SKM-1 treated with dmso at 0.1 percent for 144 hours (cell line): ENCODE results near the gene RHBDL1.
A peak's percentile ranks its signal among the peaks of the same experiment; 100 is the strongest.

ENCODE experiments used
- DNase-seq: peaks from one replicate; lab custom pipeline; 2025; ENCODE audit not compliant: unreplicated experiment; lab: John Stamatoyannopoulos, UW

The RHBDL1 gene

GRCh38 chr16:672371-672770, 3.1 kb upstream of the RHBDL1 start:
- DNase-seq, result no peak

GRCh38 chr16:672851-673250, 2.6 kb upstream of the RHBDL1 start:
- DNase-seq, result no peak

- no peak for DNase-seq
Observed at GRCh38 chr16:673399-673991, 2.0 kb upstream of the RHBDL1 start.

DNA sequence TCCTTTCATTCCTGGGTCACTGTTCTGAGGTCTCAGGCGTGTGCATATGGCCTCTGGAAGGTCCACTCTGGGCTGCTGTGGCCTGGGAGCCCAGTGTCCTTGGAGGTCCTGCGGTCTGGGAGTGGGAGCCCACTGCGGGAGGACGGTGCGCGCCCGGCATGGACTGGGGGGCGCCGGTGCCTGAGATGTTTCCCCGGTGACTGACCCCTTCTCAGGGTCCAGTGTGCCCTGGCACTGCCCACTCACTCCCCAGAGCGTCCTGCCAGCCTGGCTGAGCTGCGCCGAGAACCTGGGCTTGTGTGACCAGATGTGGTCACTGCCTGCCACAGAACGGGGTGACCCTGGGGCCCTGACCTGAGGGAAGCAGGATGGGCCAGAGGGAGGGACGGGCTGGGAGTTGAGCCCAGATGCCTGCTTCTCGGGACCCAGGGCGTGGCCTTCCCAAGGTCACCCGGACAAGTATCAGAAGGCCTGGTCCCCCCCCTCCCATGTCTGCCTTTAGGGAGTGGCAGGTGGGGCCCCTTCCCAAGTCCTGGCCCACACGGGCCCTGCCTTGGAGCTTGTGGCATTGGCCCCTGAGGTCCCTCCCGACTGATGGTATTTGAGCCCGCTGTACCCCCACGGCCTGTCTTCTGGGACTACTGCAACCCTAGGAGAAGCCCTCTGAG, 1.1 kb upstream of the RHBDL1 start:
- DNase-seq, result no peak

- DNase-seq, result no peak
Observed at GRCh38 chr16:675884-676564, 553 bp downstream of the RHBDL1 start.

GRCh38 chr16:676565-676902, 1.1 kb downstream of the RHBDL1 start:
- DNase-seq, result no peak

DNA sequence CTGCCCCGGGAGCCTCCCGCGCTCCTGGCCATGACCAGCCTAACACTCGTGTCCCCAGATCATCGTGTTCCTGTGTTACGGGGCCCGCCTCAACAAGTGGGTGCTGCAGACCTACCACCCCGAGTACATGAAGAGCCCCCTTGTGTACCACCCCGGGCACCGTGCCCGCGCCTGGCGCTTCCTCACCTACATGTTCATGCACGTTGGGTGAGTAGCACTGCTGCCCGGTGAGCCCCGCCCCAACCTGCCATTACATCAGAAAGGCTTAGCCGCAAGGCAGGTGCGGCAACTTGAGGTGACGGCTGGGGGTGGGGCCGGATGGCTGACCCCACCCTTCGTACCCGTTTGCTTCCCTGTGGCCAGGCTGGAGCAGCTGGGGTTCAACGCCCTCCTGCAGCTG, 1.4 kb downstream of the RHBDL1 start:
- DNase-seq, result no peak

GRCh38 chr16:677316-678190, 2.1 kb downstream of the RHBDL1 start:
- no peak for DNase-seq

- no peak for DNase-seq
Observed at GRCh38 chr16:678209-678857, 2.9 kb downstream of the RHBDL1 start.

- no peak for DNase-seq
Observed at GRCh38 chr16:678858-679813, 3.7 kb downstream of the RHBDL1 start.

DNA sequence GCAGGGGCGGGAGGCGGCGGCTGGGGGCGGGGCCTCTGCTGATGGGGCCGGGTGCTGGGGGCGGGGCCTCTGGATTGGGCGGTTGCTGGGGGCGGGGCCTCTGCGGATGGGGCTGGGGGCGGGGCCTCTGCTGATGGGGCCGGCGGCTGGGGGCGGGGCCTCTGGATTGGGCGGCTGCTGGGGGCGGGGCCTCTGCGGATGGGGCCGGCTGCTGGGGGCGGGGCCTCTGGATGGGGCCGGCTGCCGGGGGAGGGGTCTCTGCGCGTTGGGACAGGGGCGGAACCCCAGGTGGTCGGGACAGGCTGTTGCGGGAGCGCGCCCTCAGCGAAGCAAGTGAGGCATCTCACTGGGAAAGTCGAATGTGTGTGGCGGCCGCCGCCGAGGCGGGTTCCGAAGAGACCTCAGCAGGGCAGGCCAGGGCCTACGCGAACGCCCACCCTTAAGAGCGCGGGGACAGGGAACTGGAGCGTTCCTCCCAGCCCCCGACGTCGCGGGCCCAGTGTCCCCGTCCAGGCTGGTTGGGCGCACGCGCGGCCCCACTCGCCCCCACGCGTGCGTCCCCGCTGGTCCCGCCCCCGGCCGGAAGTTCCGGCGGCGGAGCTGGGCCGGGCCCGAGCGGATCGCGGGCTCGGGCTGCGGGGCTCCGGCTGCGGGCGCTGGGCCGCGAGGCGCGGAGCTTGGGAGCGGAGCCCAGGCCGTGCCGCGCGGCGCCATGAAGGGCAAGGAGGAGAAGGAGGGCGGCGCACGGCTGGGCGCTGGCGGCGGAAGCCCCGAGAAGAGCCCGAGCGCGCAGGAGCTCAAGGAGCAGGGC, 4.5 kb downstream of the RHBDL1 start, which contains the start of gene STUB1:
TSS of gene STUB1 (plus strand) at position 597 of the 811 bp plus-strand sequence. CDS start at position 713, 116 bp downstream.
- peak; percentile 67 for DNase-seq

- no peak for DNase-seq
Observed at GRCh38 chr16:680625-680945, 5.1 kb downstream of the RHBDL1 start.

- peak; percentile 14 for DNase-seq
Observed at GRCh38 chr16:680967-681745, 5.7 kb downstream of the RHBDL1 start.

DNA sequence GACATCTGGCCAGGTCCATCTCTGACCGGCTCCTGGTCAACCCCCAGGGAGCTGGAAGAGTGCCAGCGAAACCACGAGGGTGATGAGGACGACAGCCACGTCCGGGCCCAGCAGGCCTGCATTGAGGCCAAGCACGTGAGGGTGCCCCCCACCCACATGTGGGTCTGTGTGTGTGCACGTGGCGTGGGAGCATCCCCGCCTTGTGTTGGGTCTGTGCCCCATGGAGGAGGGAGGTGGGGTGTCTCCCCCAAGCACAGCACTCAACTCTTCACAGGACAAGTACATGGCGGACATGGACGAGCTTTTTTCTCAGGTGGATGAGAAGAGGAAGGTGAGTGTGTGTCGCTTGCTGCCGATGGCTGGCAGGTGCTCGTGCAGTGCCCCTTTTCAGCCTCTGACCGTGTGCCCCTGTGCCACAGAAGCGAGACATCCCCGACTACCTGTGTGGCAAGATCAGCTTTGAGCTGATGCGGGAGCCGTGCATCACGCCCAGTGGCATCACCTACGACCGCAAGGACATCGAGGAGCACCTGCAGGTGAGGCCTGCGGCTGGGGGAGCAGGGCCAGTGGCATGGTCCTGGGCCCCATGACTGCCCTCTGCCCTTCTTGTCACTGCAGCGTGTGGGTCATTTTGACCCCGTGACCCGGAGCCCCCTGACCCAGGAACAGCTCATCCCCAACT, 6.4 kb downstream of the RHBDL1 start:
- DNase-seq, result no peak

DNA sequence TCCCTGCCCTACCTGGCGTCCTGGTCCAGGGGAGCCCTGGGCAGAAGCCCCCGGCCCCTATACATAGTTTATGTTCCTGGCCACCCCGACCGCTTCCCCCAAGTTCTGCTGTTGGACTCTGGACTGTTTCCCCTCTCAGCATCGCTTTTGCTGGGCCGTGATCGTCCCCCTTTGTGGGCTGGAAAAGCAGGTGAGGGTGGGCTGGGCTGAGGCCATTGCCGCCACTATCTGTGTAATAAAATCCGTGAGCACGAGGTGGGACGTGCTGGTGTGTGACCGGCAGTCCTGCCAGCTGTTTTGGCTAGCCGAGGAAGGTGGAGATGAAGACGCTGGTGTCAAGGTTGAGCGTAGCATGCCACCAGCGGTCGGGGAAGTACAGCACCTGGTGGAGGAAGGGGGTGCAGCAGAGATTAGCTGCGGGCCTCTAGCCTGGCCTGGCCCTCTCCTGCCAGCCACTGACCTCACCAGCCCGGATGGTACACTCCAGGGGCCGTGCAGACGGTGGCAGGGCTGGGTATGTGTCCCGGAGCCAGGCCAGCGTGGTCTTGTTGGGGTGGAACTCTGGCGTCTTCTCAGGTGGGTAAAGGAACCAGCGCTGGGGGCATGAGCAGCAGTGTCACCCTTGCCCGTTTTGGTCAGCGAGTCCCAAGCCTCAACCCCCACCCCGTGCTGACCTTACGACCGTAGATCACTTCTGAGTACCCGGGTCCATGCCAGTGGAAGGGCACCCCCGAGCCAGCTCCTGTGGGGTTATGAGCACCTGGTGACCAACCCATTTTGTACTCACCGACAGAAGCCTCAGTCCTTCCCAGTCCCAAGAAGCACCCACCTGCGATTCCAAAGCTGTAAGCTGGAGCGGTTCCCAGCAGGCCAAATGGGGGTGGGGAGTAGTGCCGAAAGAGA, 7.3 kb downstream of the RHBDL1 start:
- DNase-seq, result no peak

GRCh38 chr16:683396-684070, 8.1 kb downstream of the RHBDL1 start:
- no peak for DNase-seq
